ENCODE results near the gene AQP2. TPM values are rescaled to one million over a fixed set of nuclear protein-coding genes. Genes with fewer than 3 reads are reported as not detected.

Gene AQP2
- total and polyA plus RNA-seq, 2 of the 13 experiments (the other 11 are each of a cell fraction or from before 2014, with no cell fraction given) = not detected

DNA sequence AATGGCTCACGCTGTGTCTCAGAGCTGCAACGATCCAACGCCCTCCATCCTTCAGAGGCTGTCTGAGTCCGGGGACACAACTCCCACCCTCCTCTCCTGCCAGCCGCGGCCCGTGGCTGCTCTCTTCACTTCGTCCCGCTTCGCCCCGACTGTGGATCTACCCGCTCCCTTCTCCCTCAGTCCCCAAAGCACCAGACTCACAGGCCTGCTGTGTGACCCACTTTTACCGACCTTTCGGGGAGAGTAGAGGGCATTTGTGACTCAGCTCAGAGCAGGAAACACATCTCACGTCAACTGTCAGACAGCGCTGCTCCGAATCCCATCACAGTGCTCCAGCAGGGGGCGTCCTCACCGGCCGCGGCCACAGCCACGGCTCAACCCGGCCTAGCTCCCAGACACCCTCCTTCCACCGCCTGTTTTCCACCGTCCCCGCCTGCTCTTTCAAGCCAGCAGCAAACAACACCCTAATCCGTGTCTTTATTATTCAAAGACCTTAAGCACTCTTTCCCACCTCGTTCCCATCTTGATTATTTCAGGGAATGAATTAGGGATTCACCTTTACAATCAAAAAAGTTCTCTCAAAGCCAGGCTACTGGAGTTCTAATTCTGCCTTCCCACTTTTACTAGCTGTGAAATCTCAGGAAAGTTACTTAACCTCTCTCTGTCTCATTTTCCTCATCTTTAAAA lies 5.0 kb upstream of the AQP2 start (continued):
- TF ChIP-seq XRCC5 (optimal IDR thresholded peaks at IDR 0.05; ENCODE audit: low read length) (peak; percentile 91), ZNF33B (CRISPR knock-in tag; IDR thresholded peaks at IDR 0.05) (no peak), FOXO4 (CRISPR knock-in tag; conservative IDR thresholded peaks at IDR 0.05) (no peak), ZNF160 (CRISPR knock-in tag; IDR thresholded peaks at IDR 0.05) (0 out of 2 replicates have a peak, but pooled peaks have one; percentile 69), ZNF556 (CRISPR knock-in tag; IDR thresholded peaks at IDR 0.05; ENCODE audit: borderline replicate concordance) (no peak), HNRNPLL (IDR thresholded peaks at IDR 0.05; ENCODE audit: low read depth, low read length, poor library complexity, severe bottlenecking) (peak; percentile 47), DR1 (CRISPR knock-in tag; IDR thresholded peaks at IDR 0.05) (no peak), ZNF276 (CRISPR knock-in tag; IDR thresholded peaks at IDR 0.05; ENCODE audit: low read depth) (no peak), KLF12 (CRISPR knock-in tag; IDR thresholded peaks at IDR 0.05; ENCODE audit: borderline replicate concordance) (no peak), SP2 (CRISPR knock-in tag; IDR thresholded peaks at IDR 0.05) (no peak), TFDP1 (CRISPR knock-in tag; IDR thresholded peaks at IDR 0.05; ENCODE audit: borderline replicate concordance) (no peak), SUZ12 (IDR thresholded peaks at IDR 0.05; ENCODE audit: low read depth, low read length) (no peak), IRX3 (CRISPR knock-in tag; IDR thresholded peaks at IDR 0.05; ENCODE audit: borderline replicate concordance, low read depth) (no peak), CCDC6 (CRISPR knock-in tag; IDR thresholded peaks at IDR 0.05) (no peak), RXRA (CRISPR knock-in tag; IDR thresholded peaks at IDR 0.05) (peak; percentile 38; the same call in 1 of the 2 replicates), RAD21 (CRISPR knock-in tag; IDR thresholded peaks at IDR 0.05) (peak; percentile 29; the same call in 1 of the 2 replicates), PBX2 (CRISPR knock-in tag; IDR thresholded peaks at IDR 0.05) (peak; percentile 44; the same call in 1 of the 2 replicates), ZFX (CRISPR knock-in tag; IDR thresholded peaks at IDR 0.05; ENCODE audit: low read depth) (peak; percentile 70), SIN3B (IDR thresholded peaks at IDR 0.05; ENCODE audit: low read length) (no peak)
- TF ChIP-seq, protein P1, sequence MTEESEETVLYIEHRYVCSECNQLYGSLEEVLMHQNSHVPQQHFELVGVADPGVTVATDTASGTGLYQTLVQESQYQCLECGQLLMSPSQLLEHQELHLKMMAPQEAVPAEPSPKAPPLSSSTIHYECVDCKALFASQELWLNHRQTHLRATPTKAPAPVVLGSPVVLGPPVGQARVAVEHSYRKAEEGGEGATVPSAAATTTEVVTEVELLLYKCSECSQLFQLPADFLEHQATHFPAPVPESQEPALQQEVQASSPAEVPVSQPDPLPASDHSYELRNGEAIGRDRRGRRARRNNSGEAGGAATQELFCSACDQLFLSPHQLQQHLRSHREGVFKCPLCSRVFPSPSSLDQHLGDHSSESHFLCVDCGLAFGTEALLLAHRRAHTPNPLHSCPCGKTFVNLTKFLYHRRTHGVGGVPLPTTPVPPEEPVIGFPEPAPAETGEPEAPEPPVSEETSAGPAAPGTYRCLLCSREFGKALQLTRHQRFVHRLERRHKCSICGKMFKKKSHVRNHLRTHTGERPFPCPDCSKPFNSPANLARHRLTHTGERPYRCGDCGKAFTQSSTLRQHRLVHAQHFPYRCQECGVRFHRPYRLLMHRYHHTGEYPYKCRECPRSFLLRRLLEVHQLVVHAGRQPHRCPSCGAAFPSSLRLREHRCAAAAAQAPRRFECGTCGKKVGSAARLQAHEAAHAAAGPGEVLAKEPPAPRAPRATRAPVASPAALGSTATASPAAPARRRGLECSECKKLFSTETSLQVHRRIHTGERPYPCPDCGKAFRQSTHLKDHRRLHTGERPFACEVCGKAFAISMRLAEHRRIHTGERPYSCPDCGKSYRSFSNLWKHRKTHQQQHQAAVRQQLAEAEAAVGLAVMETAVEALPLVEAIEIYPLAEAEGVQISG (CRISPR knock-in tag; IDR thresholded peaks at IDR 0.05) = no peak
- TF ChIP-seq, protein P2, sequence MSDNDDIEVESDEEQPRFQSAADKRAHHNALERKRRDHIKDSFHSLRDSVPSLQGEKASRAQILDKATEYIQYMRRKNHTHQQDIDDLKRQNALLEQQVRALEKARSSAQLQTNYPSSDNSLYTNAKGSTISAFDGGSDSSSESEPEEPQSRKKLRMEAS (IDR thresholded peaks at IDR 0.05) = no peak; the same call in 1 of the 2 replicates

Data from HepG2 (cell line).